K562 (cell line): ENCODE data around the gene AURKB. TPM values are rescaled to one million over a fixed set of nuclear protein-coding genes. Genes with fewer than 3 reads are reported as not detected.

Source experiments
- ASH1L ChIP-seq: fragments of 450-650 bp; IDR thresholded peaks from 2 replicates; pipeline ENCODE4 v1.6.1; 2018; ENCODE audit warnings: borderline replicate concordance, mild to moderate bottlenecking, low read depth; ENCODE audit not compliant: partially characterized antibody
- BMI1 ChIP-seq: fragments of 150-350 bp; IDR thresholded peaks from 2 replicates; pipeline ENCODE4 v1.6.1; 2014; ENCODE audit warnings: low read length
- CHD4 ChIP-seq: fragments of 200-600 bp; sonication (generic); IDR thresholded peaks from 3 replicates; pipeline ENCODE4 v1.6.1; 2012; ENCODE audit warnings: low read depth, mild to moderate bottlenecking, mixed read lengths, low read length, inconsistent platforms; ENCODE audit not compliant: insufficient read depth, insufficient replicate concordance, poor library complexity, severe bottlenecking
- FOXK2 ChIP-seq, 2 experiments: fragments of 450-650 bp; IDR thresholded peaks in 1 of 2; conservative IDR thresholded peaks in 1 of 2; 2 replicates each; pipeline ENCODE4 v1.6.1; 2016; ENCODE audit warnings: low read depth in 2 of 2, mild to moderate bottlenecking in 1 of 2
- FUS ChIP-seq: fragments of 200-400 bp; formaldehyde crosslinking; optimal IDR thresholded peaks from 2 replicates; pipeline ENCODE3; 2017; ENCODE audit warnings: low read depth, low read length
- HES1 ChIP-seq: fragments of 450-650 bp; IDR thresholded peaks from 2 replicates; pipeline ENCODE4 v1.6.1; 2016; ENCODE audit warnings: low read depth, mild to moderate bottlenecking, moderate library complexity
- HMGN3 ChIP-seq: IDR thresholded peaks from 2 replicates; pipeline ENCODE4 v1.6.1; 2011; ENCODE audit warnings: borderline replicate concordance, low read depth, mild to moderate bottlenecking, mixed read lengths, low read length; ENCODE audit not compliant: insufficient read length; ENCODE audit errors: extremely low read depth
- IFI16 ChIP-seq: fragments of 250-450 bp; sonication (Bioruptor Pico); IDR thresholded peaks from 2 replicates; pipeline ENCODE4 v2.1.2; 2022; ENCODE audit warnings: mild to moderate bottlenecking, inconsistent platforms
- KAT2B ChIP-seq: IDR thresholded peaks from one replicate; pipeline ENCODE4 v1.6.1; 2012; ENCODE audit warnings: low read depth, mild to moderate bottlenecking, control low read depth, inconsistent platforms, low read length, moderate library complexity
- NFE2 ChIP-seq: IDR thresholded peaks from 2 replicates; pipeline ENCODE4 v1.6.1; 2014; ENCODE audit warnings: antibody characterized with exemption, low read depth
- RBM14 ChIP-seq: fragments of 200-400 bp; formaldehyde crosslinking; IDR thresholded peaks from 2 replicates; pipeline ENCODE4 v1.6.1; 2018; ENCODE audit warnings: low read depth, mild to moderate bottlenecking, low read length, moderate library complexity, borderline replicate concordance; ENCODE audit not compliant: insufficient read depth
- THAP7 ChIP-seq: fragments of 250-450 bp; sonication (Bioruptor Pico); IDR thresholded peaks from 2 replicates; pipeline ENCODE4 v1.5.0; 2021
- TRIM24 ChIP-seq, 2 experiments: fragments of 450-650 bp; IDR thresholded peaks; 2 replicates each; pipeline ENCODE4 v1.6.1; 2016
- U2AF1 ChIP-seq: fragments of 200-400 bp; formaldehyde crosslinking; optimal IDR thresholded peaks from 2 replicates; pipeline ENCODE3; 2017; ENCODE audit warnings: mild to moderate bottlenecking, low read depth, low read length, moderate library complexity
- ZNF146 ChIP-seq: IDR thresholded peaks from one replicate; pipeline ENCODE4 v1.6.1; 2018; ENCODE audit warnings: missing compliant biosample characterization; ENCODE audit not compliant: unreplicated experiment
- ZNF644 ChIP-seq: fragments of 200-800 bp; sonication (Bioruptor generic); IDR thresholded peaks from 2 replicates; pipeline ENCODE4 v1.6.1; 2016; ENCODE audit warnings: low read depth, missing genetic modification characterization, missing compliant biosample characterization
- ZNF699 ChIP-seq: fragments of 250-450 bp; sonication (Bioruptor Pico); IDR thresholded peaks from 2 replicates; pipeline ENCODE4 v1.8.0; 2021; ENCODE audit warnings: mild to moderate bottlenecking, moderate library complexity; ENCODE audit not compliant: insufficient replicate concordance
- polyA plus RNA-seq, 8 experiments: library from polyadenylated mRNA; depleted of rRNA in 4 of 8; stranded (reverse) in 5 of 8; unstranded in 3 of 8; fragments of >200 nt; fragmentation: Nextera tagmentation in 2 of 8; fragmentation: Illumina TruSeq in 1 of 8; extraction: Ambion mirVana in 2 of 8; extraction: Trizol in 1 of 8; gene quantifications; 2 replicates each; pipeline versions ENCODE4 v1.2.1 to v1.2.3, GENCODE V29; 2011 to 2014; ENCODE audit warnings: inconsistent platforms in 1 of 8, missing spikeins in 1 of 8
- total RNA-seq, 7 experiments: library from RNA; depleted of rRNA in 6 of 7; stranded (reverse); fragments of >200 nt in 6 of 7; fragmentation: Illumina TruSeq in 2 of 7; extraction: Trizol in 2 of 7; gene quantifications; 2 replicates each; pipeline versions ENCODE4 v1.2.1 to v1.2.3, GENCODE V29; 2011 to 2021; ENCODE audit warnings: low replicate concordance in 1 of 7
- TF ChIP-seq, protein P1 (sequence below): sonication (generic); formaldehyde crosslinking; IDR thresholded peaks from 2 replicates; pipeline ENCODE4 v1.8.1; 2023; ENCODE audit warnings: missing genetic modification reagents, mild to moderate bottlenecking, borderline replicate concordance

Gene AURKB
- total and polyA plus RNA-seq, 9 of the 15 experiments (the other 6 are each of a cell fraction or from before 2014, with no cell fraction given), result 27.2 to 114 (median 74.8) TPM

GRCh38 chr17:8223356-8224126 lies 13.2 kb upstream of the AURKB start (continued):
- TF ChIP-seq ZNF699 (CRISPR knock-in tag) (no peak), THAP7 (CRISPR knock-in tag) (no peak), IFI16 (CRISPR knock-in tag) (no peak), NFE2 (no peak), RBM14 (no peak), ZNF644 (tag) (no peak; the same call in 1 of the 2 replicates), FUS (no peak), HES1 (no peak), CHD4 (no peak), TRIM24 (IDR thresholded peaks at IDR 0.05) (no peak), BMI1 (no peak), HMGN3 (no peak), FOXK2 (conservative IDR thresholded peaks at IDR 0.05 in 1 of 2, IDR thresholded peaks at IDR 0.05 in 1 of 2; ENCODE audit: low read depth in 2 of 2) (no peak), ASH1L (no peak), ZNF146 (CRISPR knock-in tag) (no peak), KAT2B (no peak), U2AF1 (no peak)
- TF ChIP-seq, protein P1, sequence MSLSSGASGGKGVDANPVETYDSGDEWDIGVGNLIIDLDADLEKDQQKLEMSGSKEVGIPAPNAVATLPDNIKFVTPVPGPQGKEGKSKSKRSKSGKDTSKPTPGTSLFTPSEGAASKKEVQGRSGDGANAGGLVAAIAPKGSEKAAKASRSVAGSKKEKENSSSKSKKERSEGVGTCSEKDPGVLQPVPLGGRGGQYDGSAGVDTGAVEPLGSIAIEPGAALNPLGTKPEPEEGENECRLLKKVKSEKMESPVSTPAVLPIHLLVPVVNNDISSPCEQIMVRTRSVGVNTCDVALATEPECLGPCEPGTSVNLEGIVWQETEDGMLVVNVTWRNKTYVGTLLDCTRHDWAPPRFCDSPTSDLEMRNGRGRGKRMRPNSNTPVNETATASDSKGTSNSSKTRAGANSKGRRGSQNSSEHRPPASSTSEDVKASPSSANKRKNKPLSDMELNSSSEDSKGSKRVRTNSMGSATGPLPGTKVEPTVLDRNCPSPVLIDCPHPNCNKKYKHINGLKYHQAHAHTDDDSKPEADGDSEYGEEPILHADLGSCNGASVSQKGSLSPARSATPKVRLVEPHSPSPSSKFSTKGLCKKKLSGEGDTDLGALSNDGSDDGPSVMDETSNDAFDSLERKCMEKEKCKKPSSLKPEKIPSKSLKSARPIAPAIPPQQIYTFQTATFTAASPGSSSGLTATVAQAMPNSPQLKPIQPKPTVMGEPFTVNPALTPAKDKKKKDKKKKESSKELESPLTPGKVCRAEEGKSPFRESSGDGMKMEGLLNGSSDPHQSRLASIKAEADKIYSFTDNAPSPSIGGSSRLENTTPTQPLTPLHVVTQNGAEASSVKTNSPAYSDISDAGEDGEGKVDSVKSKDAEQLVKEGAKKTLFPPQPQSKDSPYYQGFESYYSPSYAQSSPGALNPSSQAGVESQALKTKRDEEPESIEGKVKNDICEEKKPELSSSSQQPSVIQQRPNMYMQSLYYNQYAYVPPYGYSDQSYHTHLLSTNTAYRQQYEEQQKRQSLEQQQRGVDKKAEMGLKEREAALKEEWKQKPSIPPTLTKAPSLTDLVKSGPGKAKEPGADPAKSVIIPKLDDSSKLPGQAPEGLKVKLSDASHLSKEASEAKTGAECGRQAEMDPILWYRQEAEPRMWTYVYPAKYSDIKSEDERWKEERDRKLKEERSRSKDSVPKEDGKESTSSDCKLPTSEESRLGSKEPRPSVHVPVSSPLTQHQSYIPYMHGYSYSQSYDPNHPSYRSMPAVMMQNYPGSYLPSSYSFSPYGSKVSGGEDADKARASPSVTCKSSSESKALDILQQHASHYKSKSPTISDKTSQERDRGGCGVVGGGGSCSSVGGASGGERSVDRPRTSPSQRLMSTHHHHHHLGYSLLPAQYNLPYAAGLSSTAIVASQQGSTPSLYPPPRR (CRISPR knock-in tag), result no peak
